Left lung (tissue), 10 donors: Measurements from ENCODE around the gene CSNK1G2. TPM values are rescaled to one million over a fixed set of nuclear protein-coding genes. Genes with fewer than 3 reads are reported as not detected.

Experiments
- ATAC-seq: fragments of 200-7000 bp; cut with Tn5 transposase; one replicate; pipeline ENCODE4 v1.9.1; 2020; ENCODE audit warnings: moderate library complexity
- DNase-seq, 4 donors: peaks; one replicate each; pipeline ENCODE4 v3.0.0-alpha.2; 2013 to 2020
- H3K27ac ChIP-seq, 2 donors: fragments of 200-600 bp; sonication (generic) in 1 of 2; one replicate each; pipeline versions ENCODE4 v1.5.0 to v1.8.0; 2020 to 2021
- H3K27me3 ChIP-seq, 2 donors: fragments of 200-600 bp; sonication (generic) in 1 of 2; one replicate each; pipeline versions ENCODE4 v1.5.0 to v1.8.0; 2020 to 2021
- H3K36me3 ChIP-seq, 2 donors: fragments of 200-600 bp; sonication (generic) in 1 of 2; one replicate each; pipeline versions ENCODE4 v1.5.0 to v1.8.0; 2020 to 2021
- H3K4me1 ChIP-seq, 2 donors: fragments of 200-600 bp; one replicate each; pipeline ENCODE4 v1.8.0; 2021
- H3K4me3 ChIP-seq, 2 donors: fragments of 200-600 bp; sonication (generic) in 1 of 2; one replicate each; pipeline versions ENCODE4 v1.5.0 to v1.8.0; 2020 to 2021; ENCODE audit warnings: mild to moderate bottlenecking in 1 of 2
- H3K9me3 ChIP-seq, 2 donors: fragments of 200-600 bp; sonication (generic) in 1 of 2; one replicate each; pipeline versions ENCODE4 v1.5.0 to v1.8.0; 2020 to 2021
- CTCF ChIP-seq, 2 donors: fragments of 200-600 bp; sonication (generic) in 1 of 2; IDR thresholded peaks; one replicate each; pipeline versions ENCODE4 v1.5.0 to v1.8.0; 2021; ENCODE audit warnings: antibody characterized with exemption in 2 of 2
- intact Hi-C, 2 donors: fragments of 100-400 bp; cut with DNase I; formaldehyde crosslinking; loops; one replicate each; pipeline versions ENCODE4 v1.11.2 to v1.14.2; 2022
- polyA plus RNA-seq, 6 donors: library from polyadenylated mRNA; unstranded; fragments of 120-200 nt; gene quantifications; one replicate each; pipeline ENCODE4 v1.2.1, GENCODE V29; 2013; ENCODE audit not compliant: insufficient read length in 6 of 6
- total RNA-seq, 2 donors: library from RNA; stranded (reverse); fragmentation: NEBNext Ultra II Directional; extraction: Animal tissue kit (Norgen Biotek cat#: 25700); gene quantifications; one replicate each; pipeline ENCODE4 v1.2.1, GENCODE V29; 2021
- donor health status: DM: no; HTN: yes; CAD: no.
- donor health status: DM: no; HTN: no; CAD: no.

Gene CSNK1G2
- total and polyA plus RNA-seq, 8 donors = 35.6 to 64.5 (median 44.6) TPM

GRCh38 chr19:1981253-1981652 lies 40.3 kb downstream of the CSNK1G2 start:
- intact Hi-C loops = no loop called here
- no peak for TF ChIP-seq CTCF (IDR thresholded peaks at IDR 0.05)
- no peak overlapping the region for H3K27ac ChIP-seq
- no peak overlapping the region for H3K4me3 ChIP-seq
- H3K4me1 ChIP-seq = no peaks in the 10 kb centered on the region
- no peaks in the 10 kb centered on the region for H3K9me3 ChIP-seq
- peaks cover 0 to 100% of the 10 kb centered on the region in 2 donors for H3K36me3 ChIP-seq
- no peaks in the 10 kb centered on the region for H3K27me3 ChIP-seq
- no peak for ATAC-seq
- no peak for DNase-seq

GRCh38 chr19:1984357-1984756 lies 43.4 kb downstream of the CSNK1G2 start:
- ATAC-seq (no peak), DNase-seq (no peak)
- Histone ChIP-seq H3K27me3 (no peaks in the 10 kb centered on the region), H3K36me3 (peaks cover 0 to 100% of the 10 kb centered on the region in 2 donors), H3K27ac (no peak overlapping the region), H3K4me3 (no peak overlapping the region), H3K9me3 (no peaks in the 10 kb centered on the region), H3K4me1 (no peaks in the 10 kb centered on the region)
- intact Hi-C loops = no loop called here
- TF ChIP-seq CTCF (IDR thresholded peaks at IDR 0.05) = no peak

GRCh38 chr19:1985588-1986356 lies 44.8 kb downstream of the CSNK1G2 start:
- intact Hi-C loops = no loop called here
- TF ChIP-seq CTCF (IDR thresholded peaks at IDR 0.05) = no peak
- no peak overlapping the region for H3K27ac ChIP-seq
- no peaks in the 10 kb centered on the region for H3K9me3 ChIP-seq
- peak; percentile 11 for ATAC-seq
- peaks cover 0 to 100% of the 10 kb centered on the region in 2 donors for H3K36me3 ChIP-seq
- H3K4me3 ChIP-seq = no peak overlapping the region
- DNase-seq = no peak
- H3K27me3 ChIP-seq = no peaks in the 10 kb centered on the region
- H3K4me1 ChIP-seq = no peaks in the 10 kb centered on the region

- TF ChIP-seq CTCF (IDR thresholded peaks at IDR 0.05) = no peak
- Histone ChIP-seq H3K27me3 (no peaks in the 10 kb centered on the region), H3K4me3 (no peak overlapping the region), H3K36me3 (peaks cover 0 to 99% of the 10 kb centered on the region in 2 donors), H3K27ac (no peak overlapping the region), H3K9me3 (no peaks in the 10 kb centered on the region), H3K4me1 (no peaks in the 10 kb centered on the region)
- intact Hi-C loops = no loop called here
- DNase-seq (no peak), ATAC-seq (peak; percentile 13)
These were observed 45.6 kb downstream of the CSNK1G2 start for GRCh38 chr19:1986357-1987162.
